WTC11 (cell line): ENCODE data around the gene PRDM2.

Source experiments
- CREB1 ChIP-seq: sonication (generic); formaldehyde crosslinking; IDR thresholded peaks from 2 replicates; pipeline ENCODE4 v1.8.0; 2023; ENCODE audit warnings: mild to moderate bottlenecking, missing genetic modification reagents
- CTCF ChIP-seq: fragments of 200-600 bp; IDR thresholded peaks from 2 replicates; pipeline ENCODE4 v1.8.0; 2022; ENCODE audit warnings: antibody characterized with exemption
- FOXK1 ChIP-seq: sonication (generic); formaldehyde crosslinking; IDR thresholded peaks from 2 replicates; pipeline ENCODE4 v1.8.0; 2022; ENCODE audit warnings: mild to moderate bottlenecking, moderate library complexity, missing genetic modification reagents
- JAZF1 ChIP-seq: fragments of 250-450 bp; sonication (Bioruptor Pico); IDR thresholded peaks from 2 replicates; pipeline ENCODE4 v1.9.0; 2021; ENCODE audit warnings: moderate library complexity, mild to moderate bottlenecking, inconsistent platforms
- MAX ChIP-seq: sonication (generic); formaldehyde crosslinking; IDR thresholded peaks from 2 replicates; pipeline ENCODE4 v1.8.0; 2022; ENCODE audit warnings: mild to moderate bottlenecking, missing genetic modification reagents
- MXD4 ChIP-seq: fragments of 250-450 bp; sonication (Bioruptor Pico); IDR thresholded peaks from 2 replicates; pipeline ENCODE4 v1.8.0; 2021; ENCODE audit warnings: mild to moderate bottlenecking, moderate library complexity, borderline replicate concordance
- SOX15 ChIP-seq: fragments of 250-450 bp; sonication (Bioruptor Pico); IDR thresholded peaks from 2 replicates; pipeline ENCODE4 v1.9.0; 2021; ENCODE audit warnings: mild to moderate bottlenecking
- TF ChIP-seq, protein P1 (sequence below): sonication (generic); formaldehyde crosslinking; IDR thresholded peaks from 2 replicates; pipeline ENCODE4 v1.8.0; 2022; ENCODE audit warnings: mild to moderate bottlenecking, missing genetic modification reagents

- TF ChIP-seq CTCF (no peak), FOXK1 (CRISPR knock-in tag) (no peak), SOX15 (no peak), MAX (no peak), JAZF1 (CRISPR knock-in tag) (no peak), MXD4 (CRISPR knock-in tag) (no peak), CREB1 (no peak)
- TF ChIP-seq, protein P1, sequence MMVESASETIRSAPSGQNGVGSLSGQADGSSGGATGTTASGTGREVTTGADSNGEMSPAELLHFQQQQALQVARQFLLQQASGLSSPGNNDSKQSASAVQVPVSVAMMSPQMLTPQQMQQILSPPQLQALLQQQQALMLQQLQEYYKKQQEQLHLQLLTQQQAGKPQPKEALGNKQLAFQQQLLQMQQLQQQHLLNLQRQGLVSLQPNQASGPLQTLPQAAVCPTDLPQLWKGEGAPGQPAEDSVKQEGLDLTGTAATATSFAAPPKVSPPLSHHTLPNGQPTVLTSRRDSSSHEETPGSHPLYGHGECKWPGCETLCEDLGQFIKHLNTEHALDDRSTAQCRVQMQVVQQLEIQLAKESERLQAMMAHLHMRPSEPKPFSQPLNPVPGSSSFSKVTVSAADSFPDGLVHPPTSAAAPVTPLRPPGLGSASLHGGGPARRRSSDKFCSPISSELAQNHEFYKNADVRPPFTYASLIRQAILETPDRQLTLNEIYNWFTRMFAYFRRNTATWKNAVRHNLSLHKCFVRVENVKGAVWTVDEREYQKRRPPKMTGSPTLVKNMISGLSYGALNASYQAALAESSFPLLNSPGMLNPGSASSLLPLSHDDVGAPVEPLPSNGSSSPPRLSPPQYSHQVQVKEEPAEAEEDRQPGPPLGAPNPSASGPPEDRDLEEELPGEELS (CRISPR knock-in tag), result no peak
These were observed 171.4 kb downstream of the PRDM2 start for GRCh38 chr1:13871413-13871812.
